ENCODE results near the gene COMT.

The COMT gene

DNA sequence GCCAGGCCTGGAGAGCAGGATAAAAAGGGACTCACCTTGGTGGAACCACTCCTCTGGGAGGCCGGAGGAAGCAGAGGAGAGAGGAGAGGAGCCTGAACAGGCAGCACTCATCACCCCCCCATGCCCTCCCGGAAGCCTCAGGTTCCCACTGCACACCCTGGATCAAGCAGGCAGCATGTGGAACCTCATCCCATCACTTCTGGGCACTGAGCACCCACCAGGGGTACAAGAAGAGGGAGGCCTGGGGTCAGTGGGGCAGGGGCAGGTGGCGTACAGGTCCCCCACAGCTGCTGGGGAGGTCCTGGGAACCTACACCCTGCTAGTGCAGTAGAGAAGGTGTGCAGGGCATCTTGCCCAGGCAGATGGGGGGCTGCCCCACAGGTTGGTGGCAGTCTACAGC, 35.1 kb downstream of the COMT start:
- Histone ChIP-seq H3K79me2 (ENCODE audit: insufficient read depth, low read length) (no peaks in the 10 kb centered on the region), H4K20me1 (ENCODE audit: insufficient read depth, low read length, poor library complexity, severe bottlenecking) (no peaks in the 10 kb centered on the region), H3K9me3 (ENCODE audit: insufficient read depth, low read depth, low read length) (no peaks in the 10 kb centered on the region), H3K27me3 (ENCODE audit: insufficient read depth, low read length, poor library complexity, severe bottlenecking) (no peaks in the 10 kb centered on the region), H2AFZ (ENCODE audit: low read length) (no peak overlapping the region), H3K4me3 (ENCODE audit: low read length, poor library complexity, severe bottlenecking) (no peak overlapping the region), H3K9me2 (replicated peaks; ENCODE audit: low read depth, low read length) (no peaks in the 10 kb centered on the region), H3K4me1 (ENCODE audit: insufficient read depth, low read length, poor library complexity, severe bottlenecking) (peaks cover 26% of the 10 kb centered on the region), H3K9ac (ENCODE audit: low read depth, low read length, poor library complexity, severe bottlenecking) (no peak overlapping the region), H3K4me2 (ENCODE audit: low read depth, low read length, poor library complexity, severe bottlenecking) (no peak overlapping the region), H3F3A (ENCODE audit: low read depth) (0 out of 2 replicates have a peak, but pooled peaks cover 5% of the 10 kb centered on the region), H3K36me3 (ENCODE audit: insufficient read depth, low read length) (no peaks in the 10 kb centered on the region)
- no peak for TF ChIP-seq EZH2phosphoT487 (IDR thresholded peaks at IDR 0.05; ENCODE audit: borderline replicate concordance)
- TF ChIP-seq, protein P1, sequence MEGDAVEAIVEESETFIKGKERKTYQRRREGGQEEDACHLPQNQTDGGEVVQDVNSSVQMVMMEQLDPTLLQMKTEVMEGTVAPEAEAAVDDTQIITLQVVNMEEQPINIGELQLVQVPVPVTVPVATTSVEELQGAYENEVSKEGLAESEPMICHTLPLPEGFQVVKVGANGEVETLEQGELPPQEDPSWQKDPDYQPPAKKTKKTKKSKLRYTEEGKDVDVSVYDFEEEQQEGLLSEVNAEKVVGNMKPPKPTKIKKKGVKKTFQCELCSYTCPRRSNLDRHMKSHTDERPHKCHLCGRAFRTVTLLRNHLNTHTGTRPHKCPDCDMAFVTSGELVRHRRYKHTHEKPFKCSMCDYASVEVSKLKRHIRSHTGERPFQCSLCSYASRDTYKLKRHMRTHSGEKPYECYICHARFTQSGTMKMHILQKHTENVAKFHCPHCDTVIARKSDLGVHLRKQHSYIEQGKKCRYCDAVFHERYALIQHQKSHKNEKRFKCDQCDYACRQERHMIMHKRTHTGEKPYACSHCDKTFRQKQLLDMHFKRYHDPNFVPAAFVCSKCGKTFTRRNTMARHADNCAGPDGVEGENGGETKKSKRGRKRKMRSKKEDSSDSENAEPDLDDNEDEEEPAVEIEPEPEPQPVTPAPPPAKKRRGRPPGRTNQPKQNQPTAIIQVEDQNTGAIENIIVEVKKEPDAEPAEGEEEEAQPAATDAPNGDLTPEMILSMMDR (conservative IDR thresholded peaks at IDR 0.05; ENCODE audit: low read length), result no peak

DNA sequence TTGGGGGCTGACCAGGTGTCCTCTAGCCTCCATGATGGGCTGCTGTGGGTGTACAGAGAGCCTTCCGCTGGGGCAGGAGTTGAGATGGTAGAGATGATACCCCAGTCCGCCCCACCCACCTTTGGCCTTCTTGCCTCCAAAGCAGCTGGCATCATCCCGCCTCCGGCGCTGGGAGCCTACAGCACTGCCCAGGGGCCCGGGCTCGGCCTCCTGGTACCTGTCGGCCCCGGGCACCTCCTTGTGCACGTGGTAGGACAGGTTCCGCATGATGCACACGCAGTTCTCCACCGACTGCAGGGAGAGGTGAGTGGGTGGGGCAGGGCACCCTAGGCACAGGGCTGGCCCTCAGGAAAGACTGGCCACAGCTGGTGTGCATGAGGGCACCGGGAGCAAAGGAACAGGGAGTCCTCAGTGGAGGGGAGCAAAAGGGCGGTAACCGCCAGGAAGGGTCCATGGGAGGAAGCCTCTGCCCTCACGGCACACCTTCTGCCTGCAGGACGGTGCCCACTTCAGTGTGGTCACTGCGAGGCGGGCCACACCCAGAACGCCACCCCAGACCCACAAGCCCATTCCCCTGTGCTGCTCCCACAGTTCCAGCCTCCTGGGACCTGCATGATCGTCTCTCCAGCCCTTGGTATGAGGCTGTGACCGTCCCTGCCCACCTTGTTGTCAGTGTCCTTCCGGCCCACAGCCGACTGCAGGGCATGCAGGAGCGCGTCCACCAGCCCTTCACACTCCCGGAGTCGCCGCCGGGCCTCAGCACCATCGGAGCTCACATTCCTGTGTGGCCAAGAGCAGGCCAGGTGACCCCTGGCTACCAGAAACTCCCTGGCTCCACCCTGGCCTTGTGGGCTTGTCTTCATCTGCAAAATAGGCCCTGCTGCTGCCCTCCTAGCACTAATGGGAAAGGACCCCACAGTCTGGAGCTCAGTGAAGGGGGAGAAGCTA, 36.0 kb downstream of the COMT start:
- H3K27me3 ChIP-seq (ENCODE audit: insufficient read depth, low read length, poor library complexity, severe bottlenecking), result no peaks in the 10 kb centered on the region
- no peaks in the 10 kb centered on the region for H3K36me3 ChIP-seq (ENCODE audit: insufficient read depth, low read length)

DNA sequence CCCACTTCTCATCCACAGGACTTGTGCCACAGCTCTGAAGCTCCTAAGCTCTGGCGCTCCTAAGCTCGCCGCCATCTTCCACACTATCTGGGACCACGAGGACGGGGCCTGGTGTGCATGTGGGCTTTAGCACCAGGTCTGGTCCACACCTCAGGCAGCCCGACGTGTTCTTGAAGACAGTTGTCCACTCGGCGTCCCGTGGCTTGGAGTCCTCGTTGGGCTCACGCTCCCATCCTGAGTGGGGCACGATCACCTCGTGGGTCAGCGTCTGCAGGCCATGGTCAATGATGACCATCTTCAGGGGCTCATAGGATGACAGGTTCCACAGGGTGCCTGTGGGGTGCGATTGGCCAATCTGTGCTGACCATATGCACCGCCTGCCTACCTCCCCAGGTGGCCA, 37.2 kb downstream of the COMT start:
- Histone ChIP-seq H3K36me3 (ENCODE audit: insufficient read depth, low read length) (no peaks in the 10 kb centered on the region), H3K9me2 (replicated peaks; ENCODE audit: low read depth, low read length) (no peaks in the 10 kb centered on the region), H3K4me1 (ENCODE audit: insufficient read depth, low read length, poor library complexity, severe bottlenecking) (peaks cover 25% of the 10 kb centered on the region), H3K9ac (ENCODE audit: low read depth, low read length, poor library complexity, severe bottlenecking) (no peak overlapping the region), H2AFZ (ENCODE audit: low read length) (no peak overlapping the region), H3F3A (ENCODE audit: low read depth) (0 out of 2 replicates have a peak, but pooled peaks cover 5% of the 10 kb centered on the region), H3K9me3 (ENCODE audit: insufficient read depth, low read depth, low read length) (no peaks in the 10 kb centered on the region), H3K79me2 (ENCODE audit: insufficient read depth, low read length) (no peaks in the 10 kb centered on the region), H4K20me1 (ENCODE audit: insufficient read depth, low read length, poor library complexity, severe bottlenecking) (no peaks in the 10 kb centered on the region), H3K4me2 (ENCODE audit: low read depth, low read length, poor library complexity, severe bottlenecking) (no peak overlapping the region), H3K27me3 (ENCODE audit: insufficient read depth, low read length, poor library complexity, severe bottlenecking) (no peaks in the 10 kb centered on the region), H3K4me3 (ENCODE audit: low read length, poor library complexity, severe bottlenecking) (no peak overlapping the region)
- TF ChIP-seq EZH2phosphoT487 (IDR thresholded peaks at IDR 0.05; ENCODE audit: borderline replicate concordance), result no peak
- TF ChIP-seq, protein P1 (conservative IDR thresholded peaks at IDR 0.05; ENCODE audit: low read length), result no peak

More for the DNA sequence above, 36.0 kb downstream of the COMT start:
- Histone ChIP-seq H2AFZ (ENCODE audit: low read length) (no peak overlapping the region), H4K20me1 (ENCODE audit: insufficient read depth, low read length, poor library complexity, severe bottlenecking) (no peaks in the 10 kb centered on the region), H3K9me2 (replicated peaks; ENCODE audit: low read depth, low read length) (no peaks in the 10 kb centered on the region), H3K4me1 (ENCODE audit: insufficient read depth, low read length, poor library complexity, severe bottlenecking) (peaks cover 26% of the 10 kb centered on the region), H3K9me3 (ENCODE audit: insufficient read depth, low read depth, low read length) (no peaks in the 10 kb centered on the region), H3K9ac (ENCODE audit: low read depth, low read length, poor library complexity, severe bottlenecking) (no peak overlapping the region), H3K79me2 (ENCODE audit: insufficient read depth, low read length) (no peaks in the 10 kb centered on the region), H3F3A (ENCODE audit: low read depth) (0 out of 2 replicates have a peak, but pooled peaks cover 5% of the 10 kb centered on the region), H3K4me2 (ENCODE audit: low read depth, low read length, poor library complexity, severe bottlenecking) (no peak overlapping the region), H3K4me3 (ENCODE audit: low read length, poor library complexity, severe bottlenecking) (no peak overlapping the region)
- TF ChIP-seq, protein P1 (conservative IDR thresholded peaks at IDR 0.05; ENCODE audit: low read length), result no peak
- no peak for TF ChIP-seq EZH2phosphoT487 (IDR thresholded peaks at IDR 0.05; ENCODE audit: borderline replicate concordance)

Measured in Loucy (cell line).